GM19351 (cell line): ENCODE measurements around the gene AAMP.

Experiments
- ATAC-seq: cut with Tn5 transposase; IDR thresholded peaks from one replicate; pipeline ENCODE4 v1.9.1; 2021; ENCODE audit warnings: mild to moderate bottlenecking, moderate library complexity; ENCODE audit not compliant: unreplicated experiment

AAMP gene

DNA sequence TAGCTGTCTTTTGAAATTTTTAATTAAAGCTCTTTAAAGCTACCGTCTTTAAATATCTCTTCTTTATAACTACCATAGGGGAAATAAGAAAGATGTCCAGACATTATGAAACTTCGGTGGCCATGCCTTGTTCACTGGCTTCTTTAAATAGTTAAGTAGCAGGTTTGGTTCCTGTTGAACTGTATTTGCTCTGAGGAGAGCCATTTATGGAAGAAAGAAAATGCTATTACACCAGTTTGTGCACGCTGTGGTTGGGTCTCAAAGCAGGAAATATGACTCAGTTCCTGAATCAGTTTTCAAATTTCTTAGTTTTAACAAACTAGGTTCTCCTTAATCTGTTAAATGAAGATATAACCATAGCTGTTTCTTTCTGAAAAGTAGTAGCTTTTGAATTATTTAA is 40.7 kb downstream of the AAMP start:
- ATAC-seq, result peak; percentile 96

DNA sequence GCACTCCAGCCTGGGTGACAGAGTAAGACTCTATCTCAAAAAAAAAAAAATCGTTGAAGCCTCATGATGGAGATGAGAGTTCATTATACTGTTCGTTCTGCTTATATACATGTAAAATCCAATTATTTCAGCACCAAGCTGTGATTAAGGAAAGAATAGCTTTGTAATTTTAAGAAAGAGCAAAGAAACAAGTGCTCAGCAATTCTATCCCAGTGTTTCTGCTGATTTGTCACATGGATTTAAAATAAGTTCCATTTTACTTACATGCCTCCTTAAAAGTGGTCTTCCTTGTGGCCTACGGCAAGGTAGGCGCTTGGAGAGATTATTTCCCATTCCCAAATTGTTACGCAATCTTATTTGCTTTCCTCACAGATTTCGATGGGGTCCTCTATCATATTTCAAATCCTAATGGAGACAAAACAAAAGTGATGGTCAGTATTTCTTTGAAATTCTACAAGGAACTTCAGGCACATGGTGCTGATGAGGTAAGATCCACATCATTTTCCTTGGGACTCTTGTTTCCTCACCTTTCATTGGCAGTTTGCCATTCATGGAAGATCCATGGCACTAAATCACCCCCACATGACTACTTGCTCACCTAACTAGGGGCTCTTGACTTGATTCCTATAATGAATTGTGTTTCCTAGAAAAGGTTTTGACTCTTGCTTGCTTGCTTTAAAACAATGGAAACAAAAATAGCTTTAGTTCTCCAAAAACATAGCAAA is 41.4 kb downstream of the AAMP start:
- ATAC-seq, result no peak

- no peak for ATAC-seq
Measured at GRCh38 chr2:218226903-218227302, 43.0 kb downstream of the AAMP start.

GRCh38 chr2:218224186-218224585 is 45.8 kb downstream of the AAMP start:
- ATAC-seq, result no peak

GRCh38 chr2:218223046-218223445 is 46.9 kb downstream of the AAMP start:
- ATAC-seq, result no peak

- ATAC-seq, result no peak
Measured at GRCh38 chr2:218221000-218221399, 48.9 kb downstream of the AAMP start.

- ATAC-seq, result no peak
Measured at GRCh38 chr2:218219934-218220333, 50.0 kb downstream of the AAMP start.

GRCh38 chr2:218218268-218219185 is 51.4 kb downstream of the AAMP start:
- peak; percentile 40 for ATAC-seq

- peak; percentile 2 for ATAC-seq
Measured at GRCh38 chr2:218217360-218218267, 52.3 kb downstream of the AAMP start.

GRCh38 chr2:218216674-218217359 is 53.1 kb downstream of the AAMP start, which contains the start of gene ARPC2:
TSS of gene ARPC2 (plus strand) at chr2:218217189. CDS start at chr2:218217471, 282 bp downstream.
- ATAC-seq, result peak; percentile 66

DNA sequence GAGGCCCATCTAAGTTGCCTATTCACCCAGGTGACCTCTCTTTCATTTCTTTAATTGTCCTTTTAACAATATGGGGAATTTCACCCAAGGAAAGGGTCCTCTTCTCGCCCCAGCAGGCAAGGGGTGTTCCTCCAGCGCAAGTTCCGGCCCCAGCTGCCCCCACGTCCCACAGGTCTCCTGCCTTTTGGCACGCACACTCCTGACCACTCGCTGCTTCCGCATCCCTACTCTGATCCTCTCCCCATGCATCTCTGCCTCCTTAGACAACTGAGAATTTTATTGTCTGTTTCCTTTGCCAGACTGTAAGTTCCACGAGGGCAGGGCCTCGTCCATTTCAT is 53.6 kb downstream of the AAMP start:
- no peak for ATAC-seq
